C4-2B (cell line): ENCODE measurements around the gene RNU4-1.

Experiments used
- H3K27ac ChIP-seq: fragments of 450-650 bp; 2 replicates; pipeline ENCODE4 v1.5.1; 2017
- ZFX ChIP-seq: fragments of 450-650 bp; IDR thresholded peaks from 2 replicates; pipeline ENCODE4 v1.6.1; 2017
- TF ChIP-seq, protein P1 (sequence below): fragments of 450-650 bp; conservative IDR thresholded peaks from 2 replicates; pipeline ENCODE4 v1.5.1; 2017; ENCODE audit warnings: mild to moderate bottlenecking

Gene RNU4-1

DNA sequence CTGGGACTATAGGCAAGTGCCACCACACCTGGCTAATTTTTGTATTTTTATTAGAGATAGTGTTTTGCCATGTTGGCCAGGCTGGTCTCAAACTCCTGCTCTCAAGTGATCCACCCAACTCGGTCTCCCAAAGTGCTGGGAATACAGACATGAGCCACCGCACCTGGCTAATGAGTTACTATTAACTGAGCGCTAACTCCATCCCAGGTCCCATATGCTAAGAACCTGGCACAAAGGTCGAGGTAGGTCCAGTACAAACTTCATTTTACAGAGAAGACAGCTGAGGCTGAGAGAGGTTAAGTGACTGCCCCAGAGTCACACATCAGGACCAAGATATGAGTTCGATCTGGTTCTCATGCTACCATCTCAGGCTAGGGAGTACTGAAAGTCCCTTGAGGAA is 39.0 kb upstream of the RNU4-1 start:
- TF ChIP-seq ZFX: no peak
- TF ChIP-seq, protein P1, sequence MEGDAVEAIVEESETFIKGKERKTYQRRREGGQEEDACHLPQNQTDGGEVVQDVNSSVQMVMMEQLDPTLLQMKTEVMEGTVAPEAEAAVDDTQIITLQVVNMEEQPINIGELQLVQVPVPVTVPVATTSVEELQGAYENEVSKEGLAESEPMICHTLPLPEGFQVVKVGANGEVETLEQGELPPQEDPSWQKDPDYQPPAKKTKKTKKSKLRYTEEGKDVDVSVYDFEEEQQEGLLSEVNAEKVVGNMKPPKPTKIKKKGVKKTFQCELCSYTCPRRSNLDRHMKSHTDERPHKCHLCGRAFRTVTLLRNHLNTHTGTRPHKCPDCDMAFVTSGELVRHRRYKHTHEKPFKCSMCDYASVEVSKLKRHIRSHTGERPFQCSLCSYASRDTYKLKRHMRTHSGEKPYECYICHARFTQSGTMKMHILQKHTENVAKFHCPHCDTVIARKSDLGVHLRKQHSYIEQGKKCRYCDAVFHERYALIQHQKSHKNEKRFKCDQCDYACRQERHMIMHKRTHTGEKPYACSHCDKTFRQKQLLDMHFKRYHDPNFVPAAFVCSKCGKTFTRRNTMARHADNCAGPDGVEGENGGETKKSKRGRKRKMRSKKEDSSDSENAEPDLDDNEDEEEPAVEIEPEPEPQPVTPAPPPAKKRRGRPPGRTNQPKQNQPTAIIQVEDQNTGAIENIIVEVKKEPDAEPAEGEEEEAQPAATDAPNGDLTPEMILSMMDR: no peak

DNA sequence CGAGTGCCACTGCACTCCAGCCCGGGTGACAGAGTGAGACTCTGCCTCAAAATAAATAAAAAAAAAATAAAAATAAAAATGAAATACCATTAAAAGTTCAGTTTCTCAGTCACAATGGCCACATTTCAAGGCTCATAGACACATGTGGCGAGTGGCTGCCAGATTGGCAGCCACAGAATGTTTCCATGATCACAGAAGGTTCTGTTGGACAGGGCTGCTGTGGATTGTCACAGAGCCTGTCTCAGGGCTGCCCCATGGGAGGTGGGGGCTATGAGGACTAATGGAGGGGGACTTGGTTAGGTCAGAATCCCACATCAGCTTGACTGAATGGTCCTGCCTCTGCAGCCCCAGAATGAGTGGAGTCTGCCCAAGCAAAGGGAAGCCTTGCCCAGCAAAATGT is 38.4 kb upstream of the RNU4-1 start:
- TF ChIP-seq ZFX: no peak
- TF ChIP-seq, protein P1: no peak
- no peak overlapping the region for H3K27ac ChIP-seq

More for the DNA sequence above, 39.0 kb upstream of the RNU4-1 start:
- H3K27ac ChIP-seq: no peak overlapping the region

DNA sequence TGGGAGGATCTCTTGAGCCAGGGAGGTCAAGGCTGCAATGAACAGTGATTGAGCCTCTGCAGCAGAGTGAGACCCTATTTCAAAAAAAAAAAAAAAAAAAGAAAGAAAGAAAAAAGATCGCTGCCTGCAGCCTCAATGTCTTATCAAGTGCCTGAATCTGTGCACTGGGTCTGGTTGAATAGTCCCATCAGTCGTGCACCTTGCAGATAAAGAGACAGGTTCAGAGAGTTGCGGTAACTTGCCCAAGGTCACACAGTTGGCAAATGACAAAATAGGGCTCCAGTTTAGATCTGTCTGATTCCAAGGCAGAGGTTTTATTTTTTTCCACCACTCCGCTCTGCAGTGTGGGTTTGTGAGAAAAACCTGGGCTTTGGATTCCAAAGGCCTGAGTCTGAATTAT is 35.2 kb upstream of the RNU4-1 start:
- TF ChIP-seq, protein P1: no peak
- TF ChIP-seq ZFX: no peak
- H3K27ac ChIP-seq: no peak overlapping the region

DNA sequence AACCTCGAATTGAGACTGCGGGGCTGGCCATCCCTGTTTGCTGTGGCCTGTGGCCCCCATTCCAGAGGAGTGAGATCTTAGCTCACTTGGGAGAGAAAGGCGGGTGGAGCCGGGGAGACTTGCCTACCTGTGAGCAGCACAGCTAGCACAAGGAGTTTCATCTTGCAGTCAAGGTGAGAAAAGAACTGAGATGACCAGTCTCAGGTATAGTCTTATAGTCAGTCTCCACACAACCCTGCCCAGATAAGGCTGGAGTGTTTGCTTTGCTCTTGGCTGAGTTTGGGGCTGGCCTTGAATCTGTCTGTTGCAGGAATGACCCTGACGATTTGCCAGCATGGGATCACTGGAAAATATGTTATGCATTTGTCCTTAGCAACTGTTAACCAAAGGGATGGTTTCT is 34.6 kb upstream of the RNU4-1 start, which contains the start of gene PLA2G1B:
TSS of gene PLA2G1B (minus strand) at position 187 of the 400 bp plus-strand sequence. CDS start at position 161, 26 bp downstream.
- TF ChIP-seq, protein P1: no peak
- TF ChIP-seq ZFX: no peak
- no peak within 1 kb of the TSS for H3K27ac ChIP-seq

DNA sequence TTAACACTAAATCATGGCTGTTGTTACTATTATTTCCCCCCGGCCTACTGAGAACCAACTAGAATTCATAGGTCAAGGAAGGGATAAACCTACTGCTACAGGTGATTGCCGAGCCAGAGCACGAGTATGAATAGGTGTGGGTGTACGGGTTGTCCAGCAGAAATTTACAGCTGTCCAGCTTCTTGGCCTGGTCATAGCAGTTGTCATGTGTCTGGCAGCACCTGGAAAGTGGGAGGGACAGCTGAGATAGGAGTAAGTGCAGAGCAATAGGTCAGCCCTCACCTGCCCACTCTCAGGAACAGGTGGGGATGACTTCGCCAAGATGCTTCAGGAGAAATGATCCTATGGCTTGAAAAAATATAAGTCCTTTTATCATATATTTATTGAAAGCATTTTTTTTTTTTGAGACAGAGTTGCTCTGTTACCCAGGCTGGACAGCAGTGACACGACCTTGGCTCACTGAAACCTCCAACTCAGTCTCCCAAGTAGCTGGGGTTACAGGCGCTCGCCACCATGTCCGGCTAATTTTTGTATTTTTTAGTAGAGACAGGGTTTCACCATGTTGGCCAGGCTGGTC is 31.9 kb upstream of the RNU4-1 start:
- peak overlapping the region; percentile 23; the same call in 1 of the 2 replicates for H3K27ac ChIP-seq
- TF ChIP-seq, protein P1: no peak
- TF ChIP-seq ZFX: no peak

DNA sequence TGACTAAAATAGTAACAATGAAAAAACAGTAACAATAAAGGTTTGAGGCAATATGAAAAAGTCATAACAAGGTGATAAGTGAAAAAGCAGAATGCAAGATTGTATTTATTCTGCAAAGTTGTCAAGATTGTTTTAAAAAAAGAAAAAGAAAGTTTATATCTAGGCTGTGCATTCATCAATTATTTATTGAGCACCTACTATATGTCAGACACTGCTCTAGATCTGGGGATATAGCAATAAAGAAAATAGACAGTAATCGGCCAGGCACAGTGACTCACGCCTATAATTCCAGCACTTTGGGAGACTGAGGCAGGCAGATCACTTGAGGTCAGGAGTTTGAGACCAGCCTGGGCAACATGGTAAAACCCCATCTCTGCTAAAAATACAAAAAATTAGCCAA is 30.7 kb upstream of the RNU4-1 start:
- no peak for TF ChIP-seq ZFX
- no peak overlapping the region for H3K27ac ChIP-seq

DNA sequence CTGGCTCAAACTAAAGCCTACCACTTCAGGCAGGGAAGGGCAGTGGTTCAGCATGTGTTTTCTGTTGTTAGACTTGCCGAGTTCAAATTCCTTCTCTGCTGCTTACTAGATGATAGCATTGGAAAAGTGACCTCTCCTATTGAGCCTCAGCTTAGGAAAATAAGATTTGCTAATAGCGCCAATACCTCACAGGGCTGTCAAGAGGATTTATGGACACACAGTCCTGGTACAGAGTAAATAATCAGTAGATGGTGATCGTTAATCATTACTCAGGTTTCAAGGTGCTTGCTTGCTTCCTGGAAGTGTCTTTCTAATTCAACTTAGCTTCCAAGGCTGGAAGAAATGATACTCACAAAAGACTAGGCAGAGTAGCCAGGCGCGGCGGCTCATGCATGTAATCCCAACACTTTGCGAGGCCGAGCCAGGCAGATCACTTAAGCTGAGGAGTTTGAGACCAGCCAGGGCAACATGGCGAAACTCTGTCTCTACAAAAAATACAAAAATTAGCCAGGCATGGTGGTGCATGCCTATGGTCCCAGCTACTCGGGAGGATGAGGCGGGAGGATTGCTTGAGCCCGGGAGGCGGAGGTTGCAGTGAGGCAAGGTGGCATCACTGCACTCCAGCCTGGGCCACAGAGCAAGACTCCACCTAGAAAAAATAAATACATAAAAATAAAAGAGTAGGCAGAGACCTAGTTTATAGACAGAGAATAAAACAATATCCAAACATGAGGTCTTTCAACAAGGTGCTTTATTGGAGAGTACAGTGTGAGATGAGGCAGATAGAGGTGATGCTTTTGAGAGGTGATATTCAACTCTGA is 28.6 kb upstream of the RNU4-1 start:
- H3K27ac ChIP-seq: no peak overlapping the region
- TF ChIP-seq, protein P1: no peak
- TF ChIP-seq ZFX: no peak
